ENCODE results near the gene PRPSAP2. TPM values are rescaled to one million over a fixed set of nuclear protein-coding genes. Genes with fewer than 3 reads are reported as not detected.

Gene PRPSAP2
- total and polyA plus RNA-seq, 2 of the 4 experiments (the other 2 are of a cell fraction): 22.9 to 28.1 TPM

DNA sequence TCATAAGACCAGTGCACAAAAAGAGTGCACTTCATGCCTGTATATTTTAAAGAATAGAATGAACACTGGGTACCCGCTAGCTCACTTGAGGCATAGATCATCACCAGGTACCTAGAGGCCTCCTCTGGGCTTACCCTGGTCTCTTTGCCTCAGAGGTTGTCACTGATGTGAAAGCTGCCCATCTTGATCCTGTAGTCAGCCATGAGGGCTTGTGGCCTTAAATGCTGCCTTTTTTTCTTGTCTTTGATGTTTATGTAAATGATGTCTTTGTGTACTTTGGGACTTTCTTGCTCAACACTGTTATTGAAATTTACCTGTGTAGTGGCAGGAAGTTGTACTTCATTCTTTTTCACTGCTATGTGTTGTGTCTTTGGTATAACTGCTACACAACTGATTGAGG lies 67.3 kb downstream of the PRPSAP2 start:
- H3K4me2 ChIP-seq (ENCODE audit: low read depth, low read length): no peak overlapping the region
- TF ChIP-seq, protein P1, sequence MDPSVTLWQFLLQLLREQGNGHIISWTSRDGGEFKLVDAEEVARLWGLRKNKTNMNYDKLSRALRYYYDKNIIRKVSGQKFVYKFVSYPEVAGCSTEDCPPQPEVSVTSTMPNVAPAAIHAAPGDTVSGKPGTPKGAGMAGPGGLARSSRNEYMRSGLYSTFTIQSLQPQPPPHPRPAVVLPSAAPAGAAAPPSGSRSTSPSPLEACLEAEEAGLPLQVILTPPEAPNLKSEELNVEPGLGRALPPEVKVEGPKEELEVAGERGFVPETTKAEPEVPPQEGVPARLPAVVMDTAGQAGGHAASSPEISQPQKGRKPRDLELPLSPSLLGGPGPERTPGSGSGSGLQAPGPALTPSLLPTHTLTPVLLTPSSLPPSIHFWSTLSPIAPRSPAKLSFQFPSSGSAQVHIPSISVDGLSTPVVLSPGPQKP (IDR thresholded peaks at IDR 0.05; ENCODE audit: borderline replicate concordance, low read depth, low read length): no peak
- TF ChIP-seq NFE2L2 (IDR thresholded peaks at IDR 0.05; ENCODE audit: low read depth, low read length) (no peak), MAZ (IDR thresholded peaks at IDR 0.05; ENCODE audit: borderline replicate concordance, low read depth, low read length) (no peak), POLR2A (IDR thresholded peaks at IDR 0.05; ENCODE audit: low read depth, low read length) (no peak), SMC3 (IDR thresholded peaks at IDR 0.05; ENCODE audit: low read depth, low read length) (no peak), BHLHE40 (IDR thresholded peaks at IDR 0.05; ENCODE audit: low read depth, low read length) (no peak), CHD1 (IDR thresholded peaks at IDR 0.05; ENCODE audit: low read depth, low read length) (no peak), MAFK (IDR thresholded peaks at IDR 0.05; ENCODE audit: low read depth, low read length) (no peak), CEBPB (IDR thresholded peaks at IDR 0.05; ENCODE audit: low read depth, low read length) (no peak), MXI1 (IDR thresholded peaks at IDR 0.05; ENCODE audit: borderline replicate concordance, low read depth, low read length) (no peak), RCOR1 (IDR thresholded peaks at IDR 0.05; ENCODE audit: insufficient replicate concordance, low read length) (no peak), RFX5 (IDR thresholded peaks at IDR 0.05; ENCODE audit: low read depth, low read length) (no peak), RAD21 (IDR thresholded peaks at IDR 0.05; ENCODE audit: low read length) (no peak), FOS (IDR thresholded peaks at IDR 0.05; ENCODE audit: low read depth, low read length) (no peak)
- ATAC-seq (ENCODE audit: low read depth) (no peak), DNase-seq (no peak)
- no peaks in the 10 kb centered on the region for H3K9me3 ChIP-seq (ENCODE audit: control insufficient read depth, insufficient read depth, low read length)
- H3K9me1 ChIP-seq (ENCODE audit: insufficient read depth, low read length): peaks cover 15% of the 10 kb centered on the region; the same call in 1 of the 2 replicates
- BruUV-seq (replicated peaks): no TSS peak
- no peak overlapping the region for H3K4ac ChIP-seq (ENCODE audit: low read depth, low read length)
- no peak overlapping the region for H2AK9ac ChIP-seq (replicated peaks; ENCODE audit: low read depth, low read length, poor library complexity)
- no peak overlapping the region for H2AFZ ChIP-seq (replicated peaks; ENCODE audit: low read length, poor library complexity)
- H3K23ac ChIP-seq (ENCODE audit: low read depth, low read length): no peak overlapping the region
- peaks cover 9 to 33% of the 10 kb centered on the region in 2 experiments for H3K79me1 ChIP-seq (ENCODE audit: low read depth in 1 of 2, low read length in 2 of 2)
- peaks cover 8% of the 10 kb centered on the region for H3K4me1 ChIP-seq (ENCODE audit: control insufficient read depth, insufficient read depth, low read length)
- ChIA-PET CTCF (no interaction called here), POLR2A (ENCODE audit: unreplicated experiment) (no interaction called here)
- no peaks in the 10 kb centered on the region for H3K27me3 ChIP-seq (ENCODE audit: control insufficient read depth, insufficient read depth, low read length)
- no peak overlapping the region for H3K14ac ChIP-seq (replicated peaks; ENCODE audit: low read depth, low read length)
- H2BK5ac ChIP-seq (ENCODE audit: low read depth, low read length, poor library complexity, severe bottlenecking): no peak overlapping the region
- peaks cover 7% of the 10 kb centered on the region; the same call in 1 of the 2 replicates for H4K20me1 ChIP-seq (ENCODE audit: insufficient read depth, low read length)
- H4K5ac ChIP-seq (ENCODE audit: low read depth, low read length): no peak overlapping the region
- H2BK120ac ChIP-seq (ENCODE audit: low read depth, low read length): no peak overlapping the region
- no peak overlapping the region for H2BK20ac ChIP-seq (ENCODE audit: low read depth, low read length)
- no peak overlapping the region for H4K8ac ChIP-seq (ENCODE audit: low read depth in 2 of 2, low read length in 2 of 2)
- H2BK15ac ChIP-seq (ENCODE audit: low read depth, low read length): no peak overlapping the region
- no peak overlapping the region for H2AK5ac ChIP-seq (ENCODE audit: low read depth, low read length)
- intact Hi-C loops (cut with micrococcal nuclease) (no loop called here), in situ Hi-C loops (cut with MboI; ENCODE audit: low sequenced_read_pairs) (no loop called here), dilution Hi-C loops (cut with HindIII; ENCODE audit: low sequenced_read_pairs, unreplicated experiment) (no loop called here)
- H3K36me3 ChIP-seq (ENCODE audit: control insufficient read depth, insufficient read depth, low read length): peaks cover 11% of the 10 kb centered on the region
- no peak overlapping the region for H3K56ac ChIP-seq (ENCODE audit: extremely low read depth, insufficient read depth, low read length)
- H3K27ac ChIP-seq (ENCODE audit: insufficient read depth, low read length): no peak overlapping the region
- H3K4me3 ChIP-seq (ENCODE audit: insufficient read depth, low read depth, low read length): no peak overlapping the region
- H3K18ac ChIP-seq (ENCODE audit: low read depth, low read length): no peak overlapping the region
- H4K91ac ChIP-seq (ENCODE audit: insufficient read depth, low read depth, low read length): no peak overlapping the region
- H3K9ac ChIP-seq (ENCODE audit: low read depth, low read length): no peak overlapping the region
- 100% methylated on average over 1 of the region's 1 CpG; no CpG with 5 or more reads in 1 of the 2 experiments for WGBS, 2 experiments (ENCODE audit: extremely low coverage in 2 of 2, insufficient read length in 1 of 2)
